Immature natural killer cell (primary cell): ENCODE results near the gene LONRF2. TPM values are rescaled to one million over a fixed set of nuclear protein-coding genes. Genes with fewer than 3 reads are reported as not detected.

Experiments
- DNase-seq, 3 donors: peaks; one replicate each; pipeline ENCODE4 v3.0.0; 2022; ENCODE audit warnings: mixed read lengths in 1 of 3
- H3K27ac Mint-ChIP-seq, 6 donors: one replicate each; pipeline ENCODE4 v1.8.0; 2020; ENCODE audit warnings: mixed read lengths in 6 of 6, mild to moderate bottlenecking in 5 of 6, inconsistent platforms in 4 of 6, moderate library complexity in 3 of 6
- H3K27me3 Mint-ChIP-seq, 3 donors: one replicate each; pipeline ENCODE4 v1.8.0; 2020 to 2021; ENCODE audit warnings: low read depth in 3 of 3, mild to moderate bottlenecking in 3 of 3, mixed read lengths in 3 of 3, moderate library complexity in 3 of 3, inconsistent platforms in 1 of 3
- H3K36me3 Mint-ChIP-seq, 3 donors: one replicate each; pipeline ENCODE4 v1.8.0; 2020; ENCODE audit warnings: mixed read lengths in 3 of 3, inconsistent platforms in 2 of 3, mild to moderate bottlenecking in 2 of 3
- H3K4me1 Mint-ChIP-seq, 2 donors: one replicate each; pipeline ENCODE4 v1.8.0; 2020; ENCODE audit warnings: inconsistent platforms in 2 of 2, mild to moderate bottlenecking in 2 of 2, mixed read lengths in 2 of 2, moderate library complexity in 1 of 2
- H3K4me3 Mint-ChIP-seq, 5 donors: one replicate each; pipeline ENCODE4 v1.8.0; 2020; ENCODE audit warnings: mild to moderate bottlenecking in 5 of 5, mixed read lengths in 5 of 5, inconsistent platforms in 3 of 5, moderate library complexity in 3 of 5
- H3K9me3 Mint-ChIP-seq, 6 donors: one replicate each; pipeline ENCODE4 v1.8.0; 2020; ENCODE audit warnings: mild to moderate bottlenecking in 6 of 6, mixed read lengths in 6 of 6, inconsistent platforms in 4 of 6, moderate library complexity in 3 of 6
- polyA plus RNA-seq, 3 donors: library from polyadenylated mRNA; unstranded; fragments of 300-500 nt; fragmentation: Illumina TruSeq; gene quantifications; one replicate each; pipeline ENCODE4 v1.2.3, GENCODE V29; 2021

The LONRF2 gene
- polyA plus RNA-seq, 3 donors from 2014 or later: not detected

DNA sequence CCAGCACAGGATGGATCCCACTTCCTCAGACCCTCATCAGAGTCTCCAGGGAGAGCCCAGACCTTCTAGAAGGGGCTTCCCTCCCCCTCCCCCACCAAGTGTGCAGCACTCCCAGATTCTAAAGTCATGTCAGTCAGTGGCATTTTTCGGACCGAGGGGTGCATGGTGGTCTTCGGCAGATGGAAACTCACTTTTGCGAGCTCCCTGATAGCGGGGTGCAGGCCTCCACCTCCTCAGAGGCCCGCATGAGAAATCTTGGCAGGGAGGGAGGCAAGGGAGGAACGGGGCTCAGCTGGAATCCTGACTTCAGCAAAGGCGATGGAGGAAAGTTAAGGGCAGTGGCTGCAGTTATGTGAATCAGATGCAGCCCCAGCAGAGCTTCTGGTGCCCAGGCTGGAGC is 58.2 kb downstream of the LONRF2 start:
- H3K27ac Mint-ChIP-seq: no peak overlapping the region
- no peak for DNase-seq
- H3K4me3 Mint-ChIP-seq: no peak overlapping the region
- H3K4me1 Mint-ChIP-seq: no peaks in the 10 kb centered on the region
- H3K9me3 Mint-ChIP-seq: peaks cover 0 to 2% (median 0%) of the 10 kb centered on the region in 6 donors
- no peaks in the 10 kb centered on the region for H3K36me3 Mint-ChIP-seq
- peaks cover 0 to 4% (median 0%) of the 10 kb centered on the region in 3 donors for H3K27me3 Mint-ChIP-seq

DNA sequence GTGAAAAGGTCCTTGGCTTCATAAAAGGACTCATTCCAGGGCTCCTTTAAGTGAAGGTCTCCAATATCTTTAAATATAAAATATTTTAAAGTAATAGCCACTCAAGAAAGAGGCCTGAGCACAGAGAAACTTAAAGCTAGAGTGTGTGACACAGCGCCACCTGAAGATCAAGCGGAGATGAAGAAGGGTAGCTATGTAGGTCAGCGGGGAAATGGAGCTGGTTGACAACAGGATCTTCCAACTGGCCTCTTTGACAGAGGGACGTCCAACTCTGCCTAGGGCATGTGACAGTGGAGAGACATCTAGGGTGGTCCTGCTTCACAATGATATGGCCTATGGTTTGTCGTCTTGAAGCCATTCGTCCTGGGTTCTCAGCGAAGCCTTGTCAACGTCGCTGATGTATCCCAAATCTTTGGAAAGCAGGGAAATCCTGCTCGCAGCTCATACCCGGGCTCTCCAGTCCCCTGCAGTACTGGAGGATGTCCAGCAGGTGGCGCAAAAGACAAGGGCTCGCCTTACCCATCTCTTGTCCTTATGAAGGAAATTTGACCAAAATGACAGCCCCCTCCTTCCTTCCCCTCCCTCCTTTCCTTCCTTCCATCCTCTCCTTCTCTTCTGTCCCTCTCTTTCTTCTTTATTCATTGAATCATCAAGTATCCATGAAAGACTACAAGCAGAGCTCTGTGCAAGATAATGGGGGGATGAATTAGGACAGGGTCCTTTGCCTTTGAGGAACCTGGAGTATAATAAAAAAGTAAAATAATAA is 59.6 kb downstream of the LONRF2 start:
- DNase-seq: peak; percentile 39 to 52 (median 43)
- Mint-ChIP-seq H3K9me3 (peaks cover 0 to 2% (median 0%) of the 10 kb centered on the region in 6 donors), H3K27ac (no peak overlapping the region), H3K4me1 (no peaks in the 10 kb centered on the region), H3K4me3 (no peak overlapping the region), H3K36me3 (no peaks in the 10 kb centered on the region), H3K27me3 (peaks cover 0 to 2% (median 2%) of the 10 kb centered on the region in 3 donors)

DNA sequence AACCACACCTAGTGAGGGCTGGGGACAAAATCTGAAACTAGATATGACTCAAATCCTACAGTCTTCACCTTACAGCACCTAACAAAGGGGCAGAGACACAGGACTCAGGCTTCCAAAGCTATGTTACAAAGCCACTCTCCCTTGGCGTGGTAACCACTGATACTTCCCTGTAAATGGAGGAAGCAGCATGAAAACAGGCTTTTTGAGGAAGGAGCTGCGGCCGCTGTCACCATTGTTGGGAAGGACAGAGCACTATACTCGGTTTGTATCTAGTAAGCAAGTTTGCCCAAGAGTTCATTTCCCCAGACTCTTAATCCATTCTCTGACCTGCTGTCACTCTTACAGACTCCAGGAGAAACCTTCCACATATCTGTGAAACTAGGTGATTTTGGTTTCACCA is 60.3 kb downstream of the LONRF2 start:
- Mint-ChIP-seq H3K36me3 (no peaks in the 10 kb centered on the region), H3K27me3 (peaks cover 0 to 2% (median 2%) of the 10 kb centered on the region in 3 donors)

DNA sequence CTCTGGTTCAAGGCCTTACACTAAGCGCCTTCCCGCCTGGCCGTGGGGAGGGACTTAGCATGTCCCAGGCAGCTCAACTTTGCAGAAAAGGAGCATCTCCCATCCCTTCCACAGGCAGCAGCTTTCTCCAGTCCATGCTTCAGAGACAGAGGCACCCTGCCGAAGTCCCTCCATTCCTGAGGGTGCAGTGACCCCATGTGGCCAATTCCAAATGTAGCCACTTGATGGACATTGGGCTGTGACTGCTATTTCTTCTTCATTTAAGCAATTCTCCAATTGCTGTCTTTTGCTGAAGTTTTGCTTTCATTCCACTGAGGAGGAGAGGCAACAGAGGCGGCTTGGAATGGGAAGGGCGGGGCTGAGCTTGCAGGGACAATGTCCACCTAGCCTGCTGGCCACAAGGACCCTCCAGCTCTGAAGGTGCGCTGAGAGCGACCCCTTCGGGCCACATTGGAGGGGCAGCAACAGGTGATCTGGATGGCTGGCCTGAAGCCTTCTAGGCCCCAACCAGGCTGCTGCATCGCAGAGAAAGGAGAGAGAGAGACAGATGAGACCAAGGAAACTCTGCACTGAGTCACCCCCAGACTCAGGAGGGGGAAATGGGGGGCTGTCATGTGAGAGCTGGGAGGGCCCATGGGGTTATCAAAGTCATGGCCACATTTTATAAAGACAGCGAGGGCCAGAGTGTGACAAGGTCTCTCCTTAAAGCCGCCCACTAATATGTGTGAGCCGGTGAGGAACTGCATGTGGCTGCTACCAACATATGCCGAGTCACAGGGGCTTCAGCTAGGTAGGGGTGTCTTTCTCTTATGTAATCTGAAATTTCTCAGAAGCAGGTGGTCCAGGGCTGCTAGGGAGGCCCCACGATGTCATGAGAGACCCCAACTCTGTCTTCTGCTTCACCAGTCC is 61.3 kb downstream of the LONRF2 start:
- H3K27me3 Mint-ChIP-seq: peaks cover 0 to 2% (median 2%) of the 10 kb centered on the region in 3 donors
- H3K4me1 Mint-ChIP-seq: no peaks in the 10 kb centered on the region
- no peaks in the 10 kb centered on the region for H3K36me3 Mint-ChIP-seq
- peaks cover 0 to 2% (median 0%) of the 10 kb centered on the region in 6 donors for H3K9me3 Mint-ChIP-seq
- no peak for DNase-seq
- H3K4me3 Mint-ChIP-seq: no peak overlapping the region
- H3K27ac Mint-ChIP-seq: no peak overlapping the region

More for the DNA sequence above, 60.3 kb downstream of the LONRF2 start:
- no peaks in the 10 kb centered on the region for H3K4me1 Mint-ChIP-seq
- H3K27ac Mint-ChIP-seq: no peak overlapping the region
- no peak for DNase-seq
- H3K4me3 Mint-ChIP-seq: no peak overlapping the region
- H3K9me3 Mint-ChIP-seq: peaks cover 0 to 2% (median 0%) of the 10 kb centered on the region in 6 donors

DNA sequence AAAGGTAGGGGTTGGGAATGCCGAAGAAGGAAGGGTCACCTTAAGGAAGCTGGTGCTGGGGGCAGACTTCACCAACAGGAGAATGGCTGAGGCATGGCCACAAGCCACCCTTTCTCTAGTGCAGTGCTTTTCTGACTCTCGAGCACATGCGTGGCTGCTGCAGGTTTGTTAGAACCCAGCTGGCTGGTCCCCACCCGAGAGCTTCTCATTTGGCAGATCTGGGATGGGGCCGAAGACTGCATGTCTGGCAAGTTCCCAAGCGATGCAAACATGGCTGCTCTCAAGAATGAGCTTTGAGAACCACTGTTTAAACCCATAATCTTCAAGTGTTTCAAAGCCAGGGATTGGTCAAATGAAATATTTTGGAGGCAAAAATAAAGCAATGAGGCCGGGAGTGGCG is 63.2 kb downstream of the LONRF2 start:
- Mint-ChIP-seq H3K36me3 (no peaks in the 10 kb centered on the region), H3K4me1 (no peaks in the 10 kb centered on the region), H3K9me3 (peaks cover 0 to 2% (median 0%) of the 10 kb centered on the region in 6 donors), H3K27ac (no peak overlapping the region), H3K27me3 (peaks cover 0 to 3% (median 2%) of the 10 kb centered on the region in 3 donors), H3K4me3 (no peak overlapping the region)
- DNase-seq: no peak

DNA sequence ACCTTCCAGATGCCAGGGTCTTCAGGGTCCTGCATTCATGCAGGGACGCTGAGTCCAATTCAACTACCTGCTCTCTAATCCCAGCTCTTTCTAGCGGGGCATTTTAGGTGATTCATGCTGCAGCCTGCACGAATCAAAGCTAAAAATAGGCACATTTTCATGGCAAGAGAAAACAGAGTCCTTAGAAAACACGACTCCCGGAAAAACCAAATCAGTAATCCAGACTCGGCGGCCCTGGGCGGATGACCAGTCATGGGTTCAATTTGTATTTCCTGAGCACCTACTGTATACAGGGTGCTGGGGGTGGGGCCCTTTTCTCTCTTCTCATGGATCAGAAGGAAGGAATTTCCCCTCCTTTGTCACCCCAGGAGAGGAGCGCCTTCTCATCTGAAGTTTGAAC is 64.4 kb downstream of the LONRF2 start:
- peaks cover 0 to 4% (median 2%) of the 10 kb centered on the region in 3 donors for H3K27me3 Mint-ChIP-seq
- no peaks in the 10 kb centered on the region for H3K4me1 Mint-ChIP-seq
- no peak overlapping the region for H3K27ac Mint-ChIP-seq
- peaks cover 0 to 2% (median 0%) of the 10 kb centered on the region in 6 donors for H3K9me3 Mint-ChIP-seq
- no peaks in the 10 kb centered on the region for H3K36me3 Mint-ChIP-seq
- no peak for DNase-seq
- no peak overlapping the region for H3K4me3 Mint-ChIP-seq

DNA sequence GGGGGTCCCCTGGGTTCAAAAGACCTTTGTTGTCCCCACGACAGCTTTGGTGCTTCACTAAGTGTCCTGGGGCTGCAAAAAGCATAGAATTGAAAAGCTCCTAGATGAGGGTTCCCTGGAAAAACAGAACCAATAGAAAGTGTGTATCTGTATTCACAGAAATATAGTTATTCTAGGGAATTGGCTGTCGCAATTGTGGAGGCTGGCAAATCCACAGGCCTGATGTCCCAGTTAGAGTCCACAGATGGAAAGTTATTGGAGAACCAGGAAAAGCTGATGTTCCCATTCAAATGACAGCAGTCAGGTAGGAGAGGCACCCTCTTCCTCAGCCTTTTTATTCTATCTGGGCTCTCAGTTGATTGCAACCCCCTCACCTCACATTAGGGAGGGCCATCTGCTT is 65.5 kb downstream of the LONRF2 start:
- peaks cover 0 to 2% (median 0%) of the 10 kb centered on the region in 6 donors for H3K9me3 Mint-ChIP-seq
- no peak overlapping the region for H3K4me3 Mint-ChIP-seq
- DNase-seq: no peak
- no peaks in the 10 kb centered on the region for H3K36me3 Mint-ChIP-seq
- peaks cover 0 to 4% (median 2%) of the 10 kb centered on the region in 3 donors for H3K27me3 Mint-ChIP-seq
- H3K27ac Mint-ChIP-seq: no peak overlapping the region
- H3K4me1 Mint-ChIP-seq: no peaks in the 10 kb centered on the region

DNA sequence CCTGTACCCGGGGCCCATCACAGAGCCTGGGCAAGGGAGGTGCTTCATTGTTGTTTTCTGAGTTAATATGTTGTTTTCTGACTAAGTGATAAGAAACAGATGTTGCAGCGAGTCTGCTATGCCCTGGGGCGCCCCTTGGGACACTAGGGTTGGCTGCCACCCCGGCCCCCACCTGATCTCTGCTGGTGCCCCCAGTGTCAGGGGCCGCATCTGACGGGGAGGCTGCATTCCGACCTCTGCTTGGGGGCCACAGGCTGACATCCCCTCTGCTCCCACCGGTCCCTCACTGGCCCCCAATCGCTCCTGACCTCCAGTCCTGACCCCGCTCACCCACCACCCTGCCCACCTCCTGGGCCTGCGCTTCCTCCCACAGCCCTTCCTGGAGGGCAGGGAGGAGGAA is 65.9 kb downstream of the LONRF2 start:
- Mint-ChIP-seq H3K27ac (no peak overlapping the region), H3K36me3 (no peaks in the 10 kb centered on the region), H3K4me1 (no peaks in the 10 kb centered on the region), H3K4me3 (no peak overlapping the region), H3K27me3 (peaks cover 0 to 4% (median 2%) of the 10 kb centered on the region in 3 donors), H3K9me3 (peaks cover 0 to 2% (median 0%) of the 10 kb centered on the region in 6 donors)
- no peak for DNase-seq

DNA sequence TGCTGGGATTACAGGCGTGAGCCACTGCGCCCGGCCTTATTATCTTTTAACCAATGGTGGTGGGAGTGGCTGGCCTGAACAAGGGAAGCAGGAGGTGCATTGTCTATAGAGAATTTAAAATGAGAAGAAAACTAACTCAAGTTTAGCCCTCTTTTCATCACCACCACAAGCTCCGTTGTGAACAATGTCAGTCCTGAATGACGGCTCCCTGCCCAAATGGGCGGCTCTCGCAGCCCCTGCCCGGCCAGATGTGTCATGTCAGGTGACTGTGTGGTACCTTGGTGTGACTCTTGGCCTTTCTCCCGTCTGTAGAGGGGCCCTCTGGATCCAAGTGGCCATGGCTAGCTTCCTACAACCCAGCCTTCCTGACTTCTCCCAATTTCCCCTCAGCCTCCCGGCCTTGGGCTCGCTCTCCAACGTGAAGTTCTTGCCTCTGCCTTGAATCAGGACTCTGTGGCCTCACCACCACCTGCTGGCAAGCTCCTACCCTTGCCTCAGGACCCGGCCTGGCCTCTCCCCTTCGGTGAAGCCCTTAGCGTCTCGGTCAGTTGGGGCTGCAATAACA is 67.6 kb downstream of the LONRF2 start:
- Mint-ChIP-seq H3K4me3 (no peak overlapping the region), H3K27ac (no peak overlapping the region), H3K36me3 (no peaks in the 10 kb centered on the region), H3K9me3 (no peaks in the 10 kb centered on the region), H3K4me1 (no peaks in the 10 kb centered on the region), H3K27me3 (peaks cover 1 to 4% (median 2%) of the 10 kb centered on the region in 3 donors)
- DNase-seq: no peak

DNA sequence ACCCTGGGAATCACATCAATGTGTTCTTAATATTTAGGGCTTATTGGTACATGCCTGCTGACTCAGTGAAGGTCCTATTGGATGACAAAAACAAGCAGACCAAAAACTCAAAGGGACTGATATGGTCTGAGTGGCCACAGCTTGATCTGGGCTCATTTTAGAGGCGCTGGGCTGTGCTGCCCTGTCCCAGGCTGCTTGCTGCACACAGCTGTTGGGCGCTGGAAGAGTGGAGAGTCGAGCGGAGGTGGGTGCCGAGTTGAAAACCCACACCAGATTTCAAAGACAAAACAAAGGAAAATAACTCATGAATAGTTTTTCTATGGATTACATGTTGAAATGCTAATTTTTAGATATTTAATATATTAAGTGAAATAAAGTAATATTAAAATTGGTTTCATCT is 68.5 kb downstream of the LONRF2 start:
- Mint-ChIP-seq H3K27me3 (peaks cover 1 to 5% (median 3%) of the 10 kb centered on the region in 3 donors), H3K27ac (no peak overlapping the region), H3K36me3 (no peaks in the 10 kb centered on the region), H3K9me3 (no peaks in the 10 kb centered on the region), H3K4me1 (no peaks in the 10 kb centered on the region), H3K4me3 (no peak overlapping the region)
- DNase-seq: no peak

DNA sequence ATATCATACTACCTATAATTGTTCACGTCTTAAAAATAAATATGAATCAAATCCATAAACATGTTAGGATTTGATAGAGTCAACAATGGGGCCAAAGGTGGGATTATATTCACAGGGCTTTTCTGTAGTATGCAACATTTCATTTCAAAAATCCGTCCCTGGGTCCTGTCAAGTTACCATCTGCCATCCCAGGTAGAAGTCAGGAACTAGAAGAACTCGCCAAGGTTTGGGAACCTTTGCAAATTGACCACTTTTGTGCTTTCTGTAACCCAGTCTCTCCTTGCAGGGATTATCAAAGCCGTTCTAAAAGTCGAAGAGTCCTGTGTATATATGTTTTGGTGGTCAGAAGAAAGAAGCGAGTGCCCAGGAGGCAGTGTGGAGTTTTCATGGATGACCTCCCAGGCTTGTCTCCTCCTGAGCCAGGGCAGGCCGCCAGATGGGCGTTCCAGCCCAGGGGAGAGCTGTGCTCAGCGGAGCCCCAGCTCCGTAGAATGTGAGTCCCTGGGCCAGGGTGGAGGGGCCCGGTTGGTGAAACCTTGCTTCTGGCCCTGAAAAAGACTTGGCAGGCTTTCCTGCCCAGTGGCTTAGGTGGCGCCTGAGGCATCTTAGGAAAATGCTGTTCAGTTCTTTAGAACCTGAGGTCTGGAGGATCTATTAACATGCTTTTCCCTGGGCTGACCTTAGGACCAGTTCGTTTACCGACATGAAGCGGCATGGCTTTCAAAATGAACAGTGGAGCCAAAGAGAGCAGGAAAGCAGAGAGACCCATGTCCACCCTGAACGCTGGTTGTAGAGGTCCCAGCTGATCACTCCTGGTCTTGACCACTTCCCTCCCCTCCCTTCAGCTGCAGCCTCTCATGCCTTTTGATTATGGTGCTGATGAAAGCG is 69.2 kb downstream of the LONRF2 start:
- Mint-ChIP-seq H3K4me3 (no peak overlapping the region), H3K27ac (no peak overlapping the region), H3K27me3 (peaks cover 3 to 7% (median 6%) of the 10 kb centered on the region in 3 donors), H3K36me3 (no peaks in the 10 kb centered on the region), H3K4me1 (no peaks in the 10 kb centered on the region), H3K9me3 (no peaks in the 10 kb centered on the region)
- no peak for DNase-seq

DNA sequence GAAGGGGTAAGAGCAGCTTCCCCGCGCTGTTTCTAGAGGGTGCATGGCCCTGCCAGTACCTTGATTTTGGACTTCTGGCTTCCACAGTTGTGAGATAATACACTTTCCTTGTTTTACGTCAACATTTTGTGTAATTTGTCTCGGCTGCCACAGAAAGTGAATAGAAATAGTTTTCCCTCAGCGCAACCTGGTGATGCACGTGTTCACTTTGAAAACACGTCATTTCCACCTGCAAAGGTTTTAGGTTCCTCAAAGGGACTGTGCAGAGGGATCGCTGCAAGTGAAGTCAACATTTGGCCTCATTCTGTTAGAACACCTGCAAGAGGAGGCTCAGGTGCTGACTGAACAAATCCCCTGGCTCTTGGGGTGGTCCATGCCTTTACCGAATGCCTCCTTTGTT is 71.7 kb downstream of the LONRF2 start:
- Mint-ChIP-seq H3K4me1 (no peaks in the 10 kb centered on the region), H3K27me3 (peaks cover 5 to 10% (median 7%) of the 10 kb centered on the region in 3 donors), H3K27ac (no peak overlapping the region), H3K4me3 (no peak overlapping the region), H3K36me3 (no peaks in the 10 kb centered on the region), H3K9me3 (no peaks in the 10 kb centered on the region)
- no peak for DNase-seq

DNA sequence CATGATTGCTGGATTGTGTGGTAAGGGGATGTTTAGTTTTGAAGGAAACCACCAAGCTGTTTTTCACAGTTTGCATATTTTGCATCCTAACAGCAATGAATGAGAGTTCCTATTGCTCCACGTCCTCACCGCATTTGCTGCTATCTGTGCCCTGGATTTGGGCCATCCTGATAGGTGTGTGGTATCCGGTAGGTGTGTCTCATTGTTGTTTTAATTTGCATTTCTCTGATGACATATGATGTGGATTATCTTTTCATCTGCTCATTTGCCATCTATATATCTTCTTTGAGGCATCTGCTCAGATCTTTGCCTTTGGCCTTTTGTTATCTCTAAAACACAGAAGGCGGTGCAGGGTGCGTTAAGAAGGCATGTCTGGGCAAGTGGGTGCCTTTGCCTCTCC is 73.3 kb downstream of the LONRF2 start:
- Mint-ChIP-seq H3K9me3 (no peaks in the 10 kb centered on the region), H3K27ac (no peak overlapping the region), H3K4me3 (no peak overlapping the region), H3K4me1 (no peaks in the 10 kb centered on the region), H3K36me3 (no peaks in the 10 kb centered on the region), H3K27me3 (peaks cover 5 to 9% (median 7%) of the 10 kb centered on the region in 3 donors)
- no peak for DNase-seq
